HepG2 (cell line): ENCODE results near the gene RPS8. TPM values are rescaled to one million over a fixed set of nuclear protein-coding genes. Genes with fewer than 3 reads are reported as not detected.

ENCODE experiments used
- ERF ChIP-seq: IDR thresholded peaks from 2 replicates; pipeline ENCODE4 v1.6.1; 2018; ENCODE audit warnings: missing biosample characterization, missing genetic modification reagents
- HIVEP1 ChIP-seq: sonication (generic); formaldehyde crosslinking; IDR thresholded peaks from 2 replicates; pipeline ENCODE4 v1.4.0; 2020; ENCODE audit warnings: mild to moderate bottlenecking, missing genetic modification reagents
- LCORL ChIP-seq, 2 experiments: fragments of 450-650 bp in 1 of 2; sonication (generic) in 1 of 2; formaldehyde crosslinking in 1 of 2; IDR thresholded peaks; 2 replicates each; pipeline versions ENCODE4 v1.5.0 to v1.6.1; 2017 to 2020; ENCODE audit warnings: antibody characterized with exemption in 1 of 2, missing genetic modification reagents in 1 of 2
- MTF2 ChIP-seq: sonication (generic); formaldehyde crosslinking; IDR thresholded peaks from 2 replicates; pipeline ENCODE4 v1.5.0; 2020; ENCODE audit warnings: missing genetic modification reagents, borderline replicate concordance
- MYC ChIP-seq: sonication (generic); formaldehyde crosslinking; IDR thresholded peaks from 2 replicates; pipeline ENCODE4 v1.9.0; 2021; ENCODE audit warnings: missing genetic modification reagents, borderline replicate concordance
- NFKB2 ChIP-seq: sonication (generic); formaldehyde crosslinking; IDR thresholded peaks from 2 replicates; pipeline ENCODE4 v1.4.0; 2020; ENCODE audit warnings: missing genetic modification reagents, borderline replicate concordance
- NFKBIZ ChIP-seq: IDR thresholded peaks from 2 replicates; pipeline ENCODE4 v1.6.1; 2018; ENCODE audit warnings: missing genetic modification reagents, missing compliant biosample characterization
- NRL ChIP-seq: sonication (generic); formaldehyde crosslinking; IDR thresholded peaks from 2 replicates; pipeline ENCODE4 v1.5.0; 2020; ENCODE audit warnings: missing genetic modification reagents, mild to moderate bottlenecking, moderate library complexity, borderline replicate concordance
- THYN1 ChIP-seq: sonication (generic); formaldehyde crosslinking; IDR thresholded peaks from 2 replicates; pipeline ENCODE4 v1.8.1; 2023; ENCODE audit warnings: low read depth, mild to moderate bottlenecking, moderate library complexity, missing genetic modification reagents, borderline replicate concordance
- ZFP41 ChIP-seq: sonication (generic); formaldehyde crosslinking; IDR thresholded peaks from 2 replicates; pipeline ENCODE4 v1.4.0; 2020; ENCODE audit warnings: mild to moderate bottlenecking, missing genetic modification reagents, borderline replicate concordance
- ZNF547 ChIP-seq: sonication (generic); formaldehyde crosslinking; IDR thresholded peaks from 2 replicates; pipeline ENCODE4 v1.5.1; 2020; ENCODE audit warnings: mild to moderate bottlenecking, missing genetic modification reagents
- polyA plus RNA-seq, 8 experiments: library from polyadenylated mRNA; depleted of rRNA in 3 of 8; stranded (reverse) in 7 of 8; unstranded in 1 of 8; fragments of >200 nt; fragmentation: Illumina TruSeq in 4 of 8; extraction: Trizol in 4 of 8; gene quantifications; 2 replicates each; pipeline versions ENCODE4 v1.2.1 to v1.2.3, GENCODE V29; 2011 to 2016; ENCODE audit warnings: low read depth in 4 of 8, missing spikeins in 1 of 8, mixed read lengths in 1 of 8; ENCODE audit not compliant: insufficient read depth in 1 of 8
- total RNA-seq, 5 experiments: library from RNA; depleted of rRNA; stranded (reverse); fragments of >200 nt; fragmentation: Illumina TruSeq; extraction: Trizol; gene quantifications; 2 replicates each; pipeline ENCODE4 v1.2.3, GENCODE V29; 2016; ENCODE audit warnings: low read depth in 1 of 5
- TF ChIP-seq, protein P1 (sequence below): sonication (generic); formaldehyde crosslinking; IDR thresholded peaks from 2 replicates; pipeline ENCODE4 v1.4.0; 2020; ENCODE audit warnings: missing genetic modification reagents
- TF ChIP-seq, protein P2 (sequence below): IDR thresholded peaks from 2 replicates; pipeline ENCODE4 v1.6.1; 2012; ENCODE audit warnings: inconsistent platforms
- TF ChIP-seq, protein P3 (sequence below): sonication (generic); formaldehyde crosslinking; IDR thresholded peaks from 2 replicates; pipeline ENCODE4 v1.4.0; 2020; ENCODE audit warnings: low read depth, missing genetic modification reagents
- TF ChIP-seq, protein P4 (sequence below): sonication (generic); formaldehyde crosslinking; IDR thresholded peaks from 2 replicates; pipeline ENCODE4 v1.4.0; 2020; ENCODE audit warnings: mild to moderate bottlenecking, missing genetic modification reagents
- TF ChIP-seq, protein P5 (sequence below): sonication (generic); formaldehyde crosslinking; IDR thresholded peaks from 2 replicates; pipeline ENCODE4 v1.5.0; 2020; ENCODE audit warnings: missing genetic modification reagents, mild to moderate bottlenecking, borderline replicate concordance
- TF ChIP-seq, protein P6 (sequence below): IDR thresholded peaks from 2 replicates; pipeline ENCODE4 v1.6.1; 2016; ENCODE audit warnings: control low read depth

Gene RPS8
- total and polyA plus RNA-seq, 2 of the 13 experiments (the other 11 are each of a cell fraction or from before 2014, with no cell fraction given) = 2,628 to 2,822 TPM

DNA sequence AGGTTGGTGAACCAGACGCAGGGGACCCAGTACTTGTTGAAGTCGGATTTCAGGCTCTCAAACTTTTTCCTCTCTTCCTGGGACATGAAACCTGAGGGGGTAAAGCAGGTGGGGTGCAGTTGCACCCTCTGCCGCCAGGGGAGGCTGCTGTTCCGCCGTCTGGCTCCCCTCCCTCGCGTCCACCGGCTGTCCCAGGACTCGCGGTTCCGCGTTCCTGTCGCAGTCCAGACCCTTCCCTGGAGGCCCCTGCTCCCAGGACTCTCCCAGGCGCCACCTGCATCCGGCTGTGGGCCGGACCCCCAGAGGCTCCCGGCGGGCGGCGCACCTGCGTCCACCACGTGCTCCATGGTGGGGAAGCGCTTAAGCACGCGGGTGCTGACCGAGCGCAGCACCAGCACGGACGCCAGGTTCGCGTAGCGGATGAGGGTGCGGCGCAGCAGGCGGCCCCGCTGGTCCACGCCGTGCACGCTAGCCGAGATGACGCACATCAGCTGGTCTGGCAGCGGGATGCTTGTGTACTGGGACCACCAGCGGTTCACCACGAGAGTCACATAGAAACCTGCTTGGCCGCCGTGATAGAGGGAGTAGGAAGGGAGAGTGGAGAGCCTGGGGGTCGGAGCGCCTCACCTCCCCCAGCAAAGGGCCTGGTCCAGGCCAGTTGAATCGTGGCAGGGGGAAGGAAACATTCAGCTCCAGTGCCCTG, 10.9 kb downstream of the RPS8 start (continued):
- TF ChIP-seq, protein P1, sequence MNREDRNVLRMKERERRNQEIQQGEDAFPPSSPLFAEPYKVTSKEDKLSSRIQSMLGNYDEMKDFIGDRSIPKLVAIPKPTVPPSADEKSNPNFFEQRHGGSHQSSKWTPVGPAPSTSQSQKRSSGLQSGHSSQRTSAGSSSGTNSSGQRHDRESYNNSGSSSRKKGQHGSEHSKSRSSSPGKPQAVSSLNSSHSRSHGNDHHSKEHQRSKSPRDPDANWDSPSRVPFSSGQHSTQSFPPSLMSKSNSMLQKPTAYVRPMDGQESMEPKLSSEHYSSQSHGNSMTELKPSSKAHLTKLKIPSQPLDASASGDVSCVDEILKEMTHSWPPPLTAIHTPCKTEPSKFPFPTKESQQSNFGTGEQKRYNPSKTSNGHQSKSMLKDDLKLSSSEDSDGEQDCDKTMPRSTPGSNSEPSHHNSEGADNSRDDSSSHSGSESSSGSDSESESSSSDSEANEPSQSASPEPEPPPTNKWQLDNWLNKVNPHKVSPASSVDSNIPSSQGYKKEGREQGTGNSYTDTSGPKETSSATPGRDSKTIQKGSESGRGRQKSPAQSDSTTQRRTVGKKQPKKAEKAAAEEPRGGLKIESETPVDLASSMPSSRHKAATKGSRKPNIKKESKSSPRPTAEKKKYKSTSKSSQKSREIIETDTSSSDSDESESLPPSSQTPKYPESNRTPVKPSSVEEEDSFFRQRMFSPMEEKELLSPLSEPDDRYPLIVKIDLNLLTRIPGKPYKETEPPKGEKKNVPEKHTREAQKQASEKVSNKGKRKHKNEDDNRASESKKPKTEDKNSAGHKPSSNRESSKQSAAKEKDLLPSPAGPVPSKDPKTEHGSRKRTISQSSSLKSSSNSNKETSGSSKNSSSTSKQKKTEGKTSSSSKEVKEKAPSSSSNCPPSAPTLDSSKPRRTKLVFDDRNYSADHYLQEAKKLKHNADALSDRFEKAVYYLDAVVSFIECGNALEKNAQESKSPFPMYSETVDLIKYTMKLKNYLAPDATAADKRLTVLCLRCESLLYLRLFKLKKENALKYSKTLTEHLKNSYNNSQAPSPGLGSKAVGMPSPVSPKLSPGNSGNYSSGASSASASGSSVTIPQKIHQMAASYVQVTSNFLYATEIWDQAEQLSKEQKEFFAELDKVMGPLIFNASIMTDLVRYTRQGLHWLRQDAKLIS = no peak
- TF ChIP-seq, protein P2, sequence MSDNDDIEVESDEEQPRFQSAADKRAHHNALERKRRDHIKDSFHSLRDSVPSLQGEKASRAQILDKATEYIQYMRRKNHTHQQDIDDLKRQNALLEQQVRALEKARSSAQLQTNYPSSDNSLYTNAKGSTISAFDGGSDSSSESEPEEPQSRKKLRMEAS = peak; percentile 83
- TF ChIP-seq, protein P3, sequence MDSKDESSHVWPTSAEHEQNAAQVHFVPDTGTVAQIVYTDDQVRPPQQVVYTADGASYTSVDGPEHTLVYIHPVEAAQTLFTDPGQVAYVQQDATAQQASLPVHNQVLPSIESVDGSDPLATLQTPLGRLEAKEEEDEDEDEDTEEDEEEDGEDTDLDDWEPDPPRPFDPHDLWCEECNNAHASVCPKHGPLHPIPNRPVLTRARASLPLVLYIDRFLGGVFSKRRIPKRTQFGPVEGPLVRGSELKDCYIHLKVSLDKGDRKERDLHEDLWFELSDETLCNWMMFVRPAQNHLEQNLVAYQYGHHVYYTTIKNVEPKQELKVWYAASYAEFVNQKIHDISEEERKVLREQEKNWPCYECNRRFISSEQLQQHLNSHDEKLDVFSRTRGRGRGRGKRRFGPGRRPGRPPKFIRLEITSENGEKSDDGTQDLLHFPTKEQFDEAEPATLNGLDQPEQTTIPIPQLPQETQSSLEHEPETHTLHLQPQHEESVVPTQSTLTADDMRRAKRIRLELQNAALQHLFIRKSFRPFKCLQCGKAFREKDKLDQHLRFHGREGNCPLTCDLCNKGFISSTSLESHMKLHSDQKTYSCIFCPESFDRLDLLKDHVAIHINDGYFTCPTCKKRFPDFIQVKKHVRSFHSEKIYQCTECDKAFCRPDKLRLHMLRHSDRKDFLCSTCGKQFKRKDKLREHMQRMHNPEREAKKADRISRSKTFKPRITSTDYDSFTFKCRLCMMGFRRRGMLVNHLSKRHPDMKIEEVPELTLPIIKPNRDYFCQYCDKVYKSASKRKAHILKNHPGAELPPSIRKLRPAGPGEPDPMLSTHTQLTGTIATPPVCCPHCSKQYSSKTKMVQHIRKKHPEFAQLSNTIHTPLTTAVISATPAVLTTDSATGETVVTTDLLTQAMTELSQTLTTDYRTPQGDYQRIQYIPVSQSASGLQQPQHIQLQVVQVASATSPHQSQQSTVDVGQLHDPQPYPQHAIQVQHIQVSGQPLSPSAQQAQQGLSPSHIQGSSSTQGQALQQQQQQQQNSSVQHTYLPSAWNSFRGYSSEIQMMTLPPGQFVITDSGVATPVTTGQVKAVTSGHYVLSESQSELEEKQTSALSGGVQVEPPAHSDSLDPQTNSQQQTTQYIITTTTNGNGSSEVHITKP (CRISPR knock-in tag) = 0 out of 2 replicates have a peak, but pooled peaks have one; percentile 39
- TF ChIP-seq LCORL (IDR thresholded peaks at IDR 0.05) (no peak), LCORL (CRISPR knock-in tag; IDR thresholded peaks at IDR 0.05) (peak; percentile 74), ZNF547 (0 out of 2 replicates have a peak, but pooled peaks have one; percentile 40), MTF2 (CRISPR knock-in tag) (peak; percentile 56; the same call in 1 of the 2 replicates), MYC (peak; percentile 89), THYN1 (CRISPR knock-in tag) (no peak), ZFP41 (CRISPR knock-in tag) (0 out of 2 replicates have a peak, but pooled peaks have one; percentile 49), NRL (CRISPR knock-in tag) (peak; percentile 80; the same call in 1 of the 2 replicates), NFKBIZ (no peak), ERF (CRISPR knock-in tag) (peak; percentile 51; the same call in 1 of the 2 replicates), NFKB2 (CRISPR knock-in tag) (no peak; the same call in 1 of the 2 replicates), HIVEP1 (CRISPR knock-in tag) (peak; percentile 73)
- TF ChIP-seq, protein P4, sequence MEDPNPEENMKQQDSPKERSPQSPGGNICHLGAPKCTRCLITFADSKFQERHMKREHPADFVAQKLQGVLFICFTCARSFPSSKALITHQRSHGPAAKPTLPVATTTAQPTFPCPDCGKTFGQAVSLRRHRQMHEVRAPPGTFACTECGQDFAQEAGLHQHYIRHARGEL (CRISPR knock-in tag) = peak; percentile 71; the same call in 1 of the 2 replicates
- TF ChIP-seq, protein P5, sequence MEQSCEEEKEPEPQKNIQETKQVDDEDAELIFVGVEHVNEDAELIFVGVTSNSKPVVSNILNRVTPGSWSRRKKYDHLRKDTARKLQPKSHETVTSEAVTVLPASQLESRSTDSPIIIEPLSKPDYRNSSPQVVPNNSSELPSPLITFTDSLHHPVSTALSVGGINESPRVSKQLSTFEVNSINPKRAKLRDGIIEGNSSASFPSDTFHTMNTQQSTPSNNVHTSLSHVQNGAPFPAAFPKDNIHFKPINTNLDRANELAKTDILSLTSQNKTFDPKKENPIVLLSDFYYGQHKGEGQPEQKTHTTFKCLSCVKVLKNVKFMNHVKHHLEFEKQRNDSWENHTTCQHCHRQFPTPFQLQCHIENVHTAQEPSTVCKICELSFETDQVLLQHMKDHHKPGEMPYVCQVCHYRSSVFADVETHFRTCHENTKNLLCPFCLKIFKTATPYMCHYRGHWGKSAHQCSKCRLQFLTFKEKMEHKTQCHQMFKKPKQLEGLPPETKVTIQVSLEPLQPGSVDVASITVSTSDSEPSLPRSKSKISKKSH (CRISPR knock-in tag) = peak; percentile 65; the same call in 1 of the 2 replicates
- TF ChIP-seq, protein P6, sequence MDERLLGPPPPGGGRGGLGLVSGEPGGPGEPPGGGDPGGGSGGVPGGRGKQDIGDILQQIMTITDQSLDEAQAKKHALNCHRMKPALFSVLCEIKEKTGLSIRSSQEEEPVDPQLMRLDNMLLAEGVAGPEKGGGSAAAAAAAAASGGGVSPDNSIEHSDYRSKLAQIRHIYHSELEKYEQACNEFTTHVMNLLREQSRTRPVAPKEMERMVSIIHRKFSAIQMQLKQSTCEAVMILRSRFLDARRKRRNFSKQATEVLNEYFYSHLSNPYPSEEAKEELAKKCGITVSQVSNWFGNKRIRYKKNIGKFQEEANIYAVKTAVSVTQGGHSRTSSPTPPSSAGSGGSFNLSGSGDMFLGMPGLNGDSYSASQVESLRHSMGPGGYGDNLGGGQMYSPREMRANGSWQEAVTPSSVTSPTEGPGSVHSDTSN (CRISPR knock-in tag) = no peak
